ENCODE measurements around the gene ROBO1. TPM values are rescaled to one million over a fixed set of nuclear protein-coding genes. Genes with fewer than 3 reads are reported as not detected.

Gene ROBO1
- total RNA-seq, 1 donor from 2014 or later: 7.1 TPM

- no peak for DNase-seq
- intact Hi-C loops (cut with micrococcal nuclease): no loop called here
- H3K36me3 ChIP-seq: no peaks in the 10 kb centered on the region
- no peak overlapping the region for H3K27ac ChIP-seq (replicated peaks)
- TF ChIP-seq, protein P1, sequence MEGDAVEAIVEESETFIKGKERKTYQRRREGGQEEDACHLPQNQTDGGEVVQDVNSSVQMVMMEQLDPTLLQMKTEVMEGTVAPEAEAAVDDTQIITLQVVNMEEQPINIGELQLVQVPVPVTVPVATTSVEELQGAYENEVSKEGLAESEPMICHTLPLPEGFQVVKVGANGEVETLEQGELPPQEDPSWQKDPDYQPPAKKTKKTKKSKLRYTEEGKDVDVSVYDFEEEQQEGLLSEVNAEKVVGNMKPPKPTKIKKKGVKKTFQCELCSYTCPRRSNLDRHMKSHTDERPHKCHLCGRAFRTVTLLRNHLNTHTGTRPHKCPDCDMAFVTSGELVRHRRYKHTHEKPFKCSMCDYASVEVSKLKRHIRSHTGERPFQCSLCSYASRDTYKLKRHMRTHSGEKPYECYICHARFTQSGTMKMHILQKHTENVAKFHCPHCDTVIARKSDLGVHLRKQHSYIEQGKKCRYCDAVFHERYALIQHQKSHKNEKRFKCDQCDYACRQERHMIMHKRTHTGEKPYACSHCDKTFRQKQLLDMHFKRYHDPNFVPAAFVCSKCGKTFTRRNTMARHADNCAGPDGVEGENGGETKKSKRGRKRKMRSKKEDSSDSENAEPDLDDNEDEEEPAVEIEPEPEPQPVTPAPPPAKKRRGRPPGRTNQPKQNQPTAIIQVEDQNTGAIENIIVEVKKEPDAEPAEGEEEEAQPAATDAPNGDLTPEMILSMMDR (IDR thresholded peaks at IDR 0.05; ENCODE audit: borderline replicate concordance): no peak
- no peaks in the 10 kb centered on the region for H3K4me1 ChIP-seq
- H3K9me3 ChIP-seq (replicated peaks): peaks cover 7% of the 10 kb centered on the region
- H3K27me3 ChIP-seq (ENCODE audit: low read depth): no peaks in the 10 kb centered on the region
- no peak overlapping the region for H3K4me3 ChIP-seq
Measured at GRCh38 chr3:79204351-79204750, 563.4 kb downstream of the ROBO1 start.

GRCh38 chr3:79203144-79203519, 564.7 kb downstream of the ROBO1 start:
- TF ChIP-seq, protein P1 (IDR thresholded peaks at IDR 0.05; ENCODE audit: borderline replicate concordance): no peak
- Histone ChIP-seq H3K36me3 (no peaks in the 10 kb centered on the region), H3K9me3 (replicated peaks) (peaks cover 9% of the 10 kb centered on the region), H3K4me1 (no peaks in the 10 kb centered on the region), H3K27ac (replicated peaks) (no peak overlapping the region), H3K4me3 (no peak overlapping the region), H3K27me3 (ENCODE audit: low read depth) (no peaks in the 10 kb centered on the region)
- DNase-seq: no peak
- intact Hi-C loops (cut with micrococcal nuclease): no loop called here

DNA sequence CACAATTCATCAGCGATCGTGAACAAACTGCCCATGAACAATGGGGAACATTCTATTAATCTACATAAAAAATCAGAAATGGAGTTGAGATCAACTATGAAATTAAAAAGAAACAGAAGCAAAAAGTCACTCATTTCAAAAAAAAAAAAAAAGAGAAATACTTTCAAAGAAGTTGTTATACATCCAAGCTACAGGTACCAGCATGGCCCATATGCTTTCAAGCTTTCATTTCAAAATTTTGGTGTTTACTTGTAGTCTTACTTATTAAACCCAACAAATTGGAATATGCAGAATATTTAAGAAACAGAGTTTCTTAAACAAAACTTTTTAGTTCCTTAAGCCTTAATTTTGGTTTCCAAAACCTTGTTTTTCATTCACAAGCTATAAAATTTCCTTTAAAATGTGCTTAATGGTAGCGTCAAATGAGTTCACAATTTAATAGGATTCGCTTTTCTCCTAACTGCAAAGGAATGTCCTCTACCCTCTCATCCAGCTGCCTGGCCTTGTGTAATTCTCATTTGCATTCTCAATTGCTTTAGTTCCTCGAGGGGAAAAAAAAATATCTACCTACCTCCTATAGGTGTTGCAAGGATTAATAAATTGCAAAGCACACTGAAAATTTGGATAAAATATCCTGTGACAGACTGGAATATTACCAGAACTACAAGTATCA, 565.2 kb downstream of the ROBO1 start:
- Histone ChIP-seq H3K36me3 (no peaks in the 10 kb centered on the region), H3K27ac (replicated peaks) (no peak overlapping the region), H3K4me3 (no peak overlapping the region), H3K9me3 (replicated peaks) (peaks cover 12% of the 10 kb centered on the region), H3K27me3 (ENCODE audit: low read depth) (no peaks in the 10 kb centered on the region), H3K4me1 (no peaks in the 10 kb centered on the region)
- DNase-seq: no peak
- TF ChIP-seq, protein P1 (IDR thresholded peaks at IDR 0.05; ENCODE audit: borderline replicate concordance): no peak
- intact Hi-C loops (cut with micrococcal nuclease): no loop called here

DNA sequence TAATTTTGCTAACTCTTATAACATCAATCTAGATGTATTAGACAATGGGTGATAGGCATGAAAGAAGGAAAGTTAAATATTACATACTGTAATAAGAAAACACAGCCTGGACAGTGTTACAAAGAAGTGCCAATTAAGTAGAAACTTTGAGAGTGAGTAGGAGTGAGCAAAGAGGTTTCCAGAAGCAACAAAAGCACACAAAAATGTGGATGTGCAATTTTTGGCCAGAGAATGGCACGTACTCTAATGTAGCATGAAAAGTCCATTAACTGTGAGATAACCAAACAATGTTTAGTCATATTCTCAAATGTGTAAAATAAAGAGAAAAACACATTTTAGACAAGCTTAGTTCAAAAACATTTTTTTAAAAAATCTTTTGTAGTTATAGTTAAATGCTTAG, 567.3 kb downstream of the ROBO1 start:
- no peak overlapping the region for H3K4me3 ChIP-seq
- no peak for DNase-seq
- TF ChIP-seq, protein P1 (IDR thresholded peaks at IDR 0.05; ENCODE audit: borderline replicate concordance): no peak
- H3K27ac ChIP-seq (replicated peaks): no peak overlapping the region
- H3K36me3 ChIP-seq: no peaks in the 10 kb centered on the region
- no peaks in the 10 kb centered on the region for H3K27me3 ChIP-seq (ENCODE audit: low read depth)
- no peaks in the 10 kb centered on the region for H3K4me1 ChIP-seq
- intact Hi-C loops (cut with micrococcal nuclease): no loop called here
- peaks cover 22% of the 10 kb centered on the region for H3K9me3 ChIP-seq (replicated peaks)

- intact Hi-C loops (cut with micrococcal nuclease): no loop called here
- Histone ChIP-seq H3K9me3 (replicated peaks) (peaks cover 22% of the 10 kb centered on the region), H3K4me3 (no peak overlapping the region), H3K27ac (replicated peaks) (no peak overlapping the region), H3K36me3 (no peaks in the 10 kb centered on the region), H3K27me3 (ENCODE audit: low read depth) (no peaks in the 10 kb centered on the region), H3K4me1 (no peaks in the 10 kb centered on the region)
- TF ChIP-seq, protein P1 (IDR thresholded peaks at IDR 0.05; ENCODE audit: borderline replicate concordance): no peak
- DNase-seq: no peak
Measured at GRCh38 chr3:79199966-79200365, 567.8 kb downstream of the ROBO1 start.

Data from left ventricle myocardium inferior (tissue), 1 donor.